A549 (cell line): Measurements from ENCODE around the gene ATP11A.

Source experiments
- CEBPB ChIP-seq, 2 experiments: fragments of >200 bp in 1 of 2; sonication (Bioruptor Twin) in 1 of 2; formaldehyde crosslinking in 1 of 2; IDR thresholded peaks; 2 replicates each; pipeline ENCODE4 v1.6.1; 2012 to 2016
- CTCF ChIP-seq: fragments of >200 bp; sonication (Bioruptor Twin); formaldehyde crosslinking; IDR thresholded peaks from 3 replicates; pipeline ENCODE4 v1.5.1; 2016
- EHMT2 ChIP-seq: fragments of 200-600 bp; sonication (generic); IDR thresholded peaks from 2 replicates; pipeline ENCODE4 v1.6.1; 2016; ENCODE audit warnings: antibody characterized with exemption, low read depth, mild to moderate bottlenecking, moderate library complexity
- EP300 ChIP-seq, 2 experiments: fragments of >200 bp; sonication (Bioruptor Twin); formaldehyde crosslinking; IDR thresholded peaks; 2 replicates in 1 of 2; 3 replicates in 1 of 2; pipeline ENCODE4 v1.6.1; 2016 to 2017
- FOSL2 ChIP-seq, 2 experiments: fragments of 450-650 bp in 1 of 2; fragments of >200 bp in 1 of 2; sonication (Bioruptor Twin) in 1 of 2; formaldehyde crosslinking; IDR thresholded peaks; 2 replicates each; pipeline versions ENCODE4 v1.5.0 to v1.6.1; 2016 to 2020; ENCODE audit warnings: mild to moderate bottlenecking in 1 of 2, moderate library complexity in 1 of 2
- GATA3 ChIP-seq: IDR thresholded peaks from 2 replicates; pipeline ENCODE4 v1.6.1; 2012; ENCODE audit warnings: borderline replicate concordance
- HDAC2 ChIP-seq: fragments of 200-600 bp; sonication (generic); IDR thresholded peaks from 2 replicates; pipeline ENCODE4 v1.6.1; 2016
- POLR2A ChIP-seq: IDR thresholded peaks from 2 replicates; pipeline ENCODE4 v1.6.1; 2012; ENCODE audit warnings: mild to moderate bottlenecking, low read length
- RAD21 ChIP-seq, 2 experiments: fragments of >200 bp in 1 of 2; sonication (Bioruptor Twin) in 1 of 2; formaldehyde crosslinking in 1 of 2; IDR thresholded peaks in 1 of 2; conservative IDR thresholded peaks in 1 of 2; 2 replicates in 1 of 2; 3 replicates in 1 of 2; pipeline ENCODE4 v1.6.1; 2012 to 2018; ENCODE audit warnings: inconsistent platforms in 1 of 2
- SMC3 ChIP-seq: fragments of >200 bp; sonication (Bioruptor Twin); formaldehyde crosslinking; IDR thresholded peaks from 3 replicates; pipeline ENCODE4 v1.6.1; 2018; ENCODE audit warnings: inconsistent platforms
- ZC3H11A ChIP-seq: fragments of 450-650 bp; IDR thresholded peaks from 2 replicates; pipeline ENCODE4 v1.6.1; 2014; ENCODE audit warnings: antibody characterized with exemption, mild to moderate bottlenecking
- TF ChIP-seq, protein P1 (sequence below): fragments of 200-600 bp; sonication (generic); IDR thresholded peaks from 2 replicates; pipeline ENCODE4 v1.6.1; 2016; ENCODE audit warnings: antibody characterized with exemption, mild to moderate bottlenecking, moderate library complexity
- TF ChIP-seq, protein P2 (sequence below): fragments of 250-450 bp; sonication (Bioruptor Pico); IDR thresholded peaks from 2 replicates; pipeline ENCODE4 v1.5.0; 2021; ENCODE audit warnings: mild to moderate bottlenecking, moderate library complexity, borderline replicate concordance

DNA sequence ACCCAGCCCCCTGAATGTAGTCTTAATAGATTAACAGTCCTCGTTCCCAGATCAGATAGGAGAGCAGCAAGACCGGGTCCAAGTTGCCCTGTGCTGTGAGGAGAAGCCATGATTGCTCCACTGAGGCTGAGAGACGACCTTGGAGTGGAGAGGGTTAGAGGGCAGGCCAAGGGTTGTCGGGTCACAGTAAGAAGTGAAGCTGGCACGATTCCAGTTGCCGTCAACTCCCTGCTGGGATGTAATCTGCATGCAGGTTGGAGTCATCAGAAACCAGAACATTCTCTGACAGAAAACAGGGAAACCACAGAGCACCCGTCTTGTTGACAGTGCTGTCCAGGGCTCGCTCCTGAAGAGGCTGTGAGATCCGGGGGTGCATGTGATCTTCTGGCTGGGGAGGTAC is 19.0 kb upstream of the ATP11A start:
- TF ChIP-seq CTCF (no peak), FOSL2 (IDR thresholded peaks at IDR 0.05) (no peak), FOSL2 (CRISPR knock-in tag; IDR thresholded peaks at IDR 0.05) (no peak), ZC3H11A (no peak), EHMT2 (no peak), POLR2A (no peak), CEBPB (IDR thresholded peaks at IDR 0.05) (no peak), SMC3 (no peak), HDAC2 (no peak), EP300 (IDR thresholded peaks at IDR 0.05) (no peak), RAD21 (conservative IDR thresholded peaks at IDR 0.05 in 1 of 2, IDR thresholded peaks at IDR 0.05 in 1 of 2) (no peak), GATA3 (no peak)
- TF ChIP-seq, protein P1, sequence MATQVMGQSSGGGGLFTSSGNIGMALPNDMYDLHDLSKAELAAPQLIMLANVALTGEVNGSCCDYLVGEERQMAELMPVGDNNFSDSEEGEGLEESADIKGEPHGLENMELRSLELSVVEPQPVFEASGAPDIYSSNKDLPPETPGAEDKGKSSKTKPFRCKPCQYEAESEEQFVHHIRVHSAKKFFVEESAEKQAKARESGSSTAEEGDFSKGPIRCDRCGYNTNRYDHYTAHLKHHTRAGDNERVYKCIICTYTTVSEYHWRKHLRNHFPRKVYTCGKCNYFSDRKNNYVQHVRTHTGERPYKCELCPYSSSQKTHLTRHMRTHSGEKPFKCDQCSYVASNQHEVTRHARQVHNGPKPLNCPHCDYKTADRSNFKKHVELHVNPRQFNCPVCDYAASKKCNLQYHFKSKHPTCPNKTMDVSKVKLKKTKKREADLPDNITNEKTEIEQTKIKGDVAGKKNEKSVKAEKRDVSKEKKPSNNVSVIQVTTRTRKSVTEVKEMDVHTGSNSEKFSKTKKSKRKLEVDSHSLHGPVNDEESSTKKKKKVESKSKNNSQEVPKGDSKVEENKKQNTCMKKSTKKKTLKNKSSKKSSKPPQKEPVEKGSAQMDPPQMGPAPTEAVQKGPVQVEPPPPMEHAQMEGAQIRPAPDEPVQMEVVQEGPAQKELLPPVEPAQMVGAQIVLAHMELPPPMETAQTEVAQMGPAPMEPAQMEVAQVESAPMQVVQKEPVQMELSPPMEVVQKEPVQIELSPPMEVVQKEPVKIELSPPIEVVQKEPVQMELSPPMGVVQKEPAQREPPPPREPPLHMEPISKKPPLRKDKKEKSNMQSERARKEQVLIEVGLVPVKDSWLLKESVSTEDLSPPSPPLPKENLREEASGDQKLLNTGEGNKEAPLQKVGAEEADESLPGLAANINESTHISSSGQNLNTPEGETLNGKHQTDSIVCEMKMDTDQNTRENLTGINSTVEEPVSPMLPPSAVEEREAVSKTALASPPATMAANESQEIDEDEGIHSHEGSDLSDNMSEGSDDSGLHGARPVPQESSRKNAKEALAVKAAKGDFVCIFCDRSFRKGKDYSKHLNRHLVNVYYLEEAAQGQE, result no peak
- TF ChIP-seq, protein P2, sequence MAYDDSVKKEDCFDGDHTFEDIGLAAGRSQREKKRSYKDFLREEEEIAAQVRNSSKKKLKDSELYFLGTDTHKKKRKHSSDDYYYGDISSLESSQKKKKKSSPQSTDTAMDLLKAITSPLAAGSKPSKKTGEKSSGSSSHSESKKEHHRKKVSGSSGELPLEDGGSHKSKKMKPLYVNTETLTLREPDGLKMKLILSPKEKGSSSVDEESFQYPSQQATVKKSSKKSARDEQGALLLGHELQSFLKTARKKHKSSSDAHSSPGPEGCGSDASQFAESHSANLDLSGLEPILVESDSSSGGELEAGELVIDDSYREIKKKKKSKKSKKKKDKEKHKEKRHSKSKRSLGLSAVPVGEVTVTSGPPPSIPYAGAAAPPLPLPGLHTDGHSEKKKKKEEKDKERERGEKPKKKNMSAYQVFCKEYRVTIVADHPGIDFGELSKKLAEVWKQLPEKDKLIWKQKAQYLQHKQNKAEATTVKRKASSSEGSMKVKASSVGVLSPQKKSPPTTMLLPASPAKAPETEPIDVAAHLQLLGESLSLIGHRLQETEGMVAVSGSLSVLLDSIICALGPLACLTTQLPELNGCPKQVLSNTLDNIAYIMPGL (CRISPR knock-in tag), result no peak
